MCF 10A (cell line): ENCODE results near the gene GIT1. TPM values are rescaled to one million over a fixed set of nuclear protein-coding genes. Genes with fewer than 3 reads are reported as not detected.
A peak's percentile ranks its signal among the peaks of the same experiment; 100 is the strongest.

ENCODE experiments used
- BruUV-seq: library from RNA; stranded (reverse); fragments of 400-500 nt; replicated peaks from 2 replicates; lab custom pipeline; 2021; lab: Mats Ljungman, UMichigan
- CTCF ChIA-PET: fragments of 300-600 bp; sonication (Branson Sonifier 250); formaldehyde crosslinking; extraction: SDS; loops from one replicate; lab custom pipeline; 2021; ENCODE audit warnings: antibody characterized with exemption, inconsistent platforms; lab: Yijun Ruan, JAX
- POLR2A ChIA-PET: fragments of 300-600, 350-650 bp; sonication (Branson Sonifier 250); formaldehyde crosslinking; extraction: SDS; loops from one replicate; lab custom pipeline; 2020; ENCODE audit warnings: antibody characterized with exemption, inconsistent platforms; lab: Yijun Ruan, JAX
- DNase-seq: peaks from one replicate; pipeline ENCODE4 v3.0.0-alpha.2; 2018; ENCODE audit not compliant: unreplicated experiment
- H3K27ac Mint-ChIP-seq: one replicate; pipeline ENCODE4 v1.8.0; 2022; ENCODE audit warnings: mild to moderate bottlenecking, low read depth, mixed read lengths; ENCODE audit not compliant: unreplicated experiment
- H3K27me3 Mint-ChIP-seq: one replicate; pipeline ENCODE4 v1.8.0; 2022; ENCODE audit warnings: mixed read lengths; ENCODE audit not compliant: insufficient read depth, unreplicated experiment
- H3K36me3 Mint-ChIP-seq: one replicate; pipeline ENCODE4 v1.8.0; 2022; ENCODE audit warnings: mild to moderate bottlenecking, moderate library complexity, mixed read lengths; ENCODE audit not compliant: insufficient read depth, unreplicated experiment
- H3K4me1 Mint-ChIP-seq: one replicate; pipeline ENCODE4 v1.8.0; 2022; ENCODE audit warnings: mixed read lengths; ENCODE audit not compliant: insufficient read depth, unreplicated experiment
- H3K4me3 Mint-ChIP-seq: one replicate; pipeline ENCODE4 v1.8.0; 2022; ENCODE audit warnings: mild to moderate bottlenecking, moderate library complexity, mixed read lengths; ENCODE audit not compliant: unreplicated experiment
- H3K9me3 Mint-ChIP-seq: one replicate; pipeline ENCODE4 v1.8.0; 2022; ENCODE audit warnings: mixed read lengths; ENCODE audit not compliant: unreplicated experiment
- intact Hi-C: fragments of 100-400 bp; cut with micrococcal nuclease; formaldehyde crosslinking; loops from 2 replicates; pipeline ENCODE4 v1.14.1; 2022
- total RNA-seq: library from RNA; stranded (reverse); gene quantifications from 2 replicates; pipeline ENCODE4 v1.2.3, GENCODE V29; 2022
- TF ChIP-seq, protein P1 (sequence below): fragments of 200-600 bp; IDR thresholded peaks from one replicate; pipeline ENCODE4 v1.8.0; 2022; ENCODE audit warnings: antibody characterized with exemption, mild to moderate bottlenecking; ENCODE audit not compliant: unreplicated experiment

Gene GIT1
- total RNA-seq, 1 experiment from 2014 or later = 49.0 TPM

DNA sequence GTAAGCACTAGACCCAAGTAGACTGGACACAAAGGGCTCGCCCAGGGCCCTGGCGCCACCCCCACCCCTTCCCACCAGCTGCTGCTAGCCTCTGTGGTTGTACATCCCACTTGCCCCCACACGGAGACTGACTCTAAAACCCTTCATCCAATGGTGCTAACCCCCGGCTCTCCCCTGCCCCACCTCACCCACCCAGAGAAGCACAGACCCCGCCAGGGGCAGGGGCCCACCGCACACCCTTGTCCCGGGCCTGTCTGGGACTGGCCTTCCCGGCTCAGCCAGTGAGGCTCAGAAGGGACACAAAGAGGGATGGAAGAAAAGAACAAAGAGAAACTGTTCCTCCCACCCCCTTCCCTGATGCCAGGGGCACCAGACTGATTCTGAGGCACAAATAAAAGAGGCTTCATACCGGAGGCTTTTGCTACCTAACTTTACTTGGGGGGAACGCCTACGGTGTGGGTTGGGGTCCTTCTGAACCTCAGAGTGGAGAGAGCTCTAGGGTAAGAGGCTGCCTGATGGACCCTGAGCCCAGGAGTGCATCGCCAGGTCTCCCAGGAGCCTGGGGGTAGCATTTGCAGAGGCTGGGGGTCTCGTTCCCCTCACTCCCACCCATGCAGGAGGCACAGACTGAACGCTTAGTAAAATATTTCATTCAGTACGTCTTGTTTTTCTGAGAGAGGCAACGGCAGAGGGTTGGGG, 25.1 kb upstream of the GIT1 start:
- ChIA-PET CTCF (interaction anchor here (0.6 to 0.8 kb wide), 2 partner anchors 34 to 127 kb away, joined by 3 to 5 read pairs; no protein-coding TSS in a partner anchor), POLR2A (interaction anchor here (0.5 kb wide), 1 partner anchor 167 kb away, joined by 3 read pairs; no protein-coding TSS in a partner anchor)
- Mint-ChIP-seq H3K27me3 (no peaks in the 10 kb centered on the region), H3K4me3 (no peak overlapping the region), H3K9me3 (no peaks in the 10 kb centered on the region), H3K27ac (no peak overlapping the region), H3K4me1 (peaks cover 3% of the 10 kb centered on the region), H3K36me3 (no peaks in the 10 kb centered on the region)
- TSS peak; percentile 21 for BruUV-seq
- no peak for DNase-seq
- TF ChIP-seq, protein P1, sequence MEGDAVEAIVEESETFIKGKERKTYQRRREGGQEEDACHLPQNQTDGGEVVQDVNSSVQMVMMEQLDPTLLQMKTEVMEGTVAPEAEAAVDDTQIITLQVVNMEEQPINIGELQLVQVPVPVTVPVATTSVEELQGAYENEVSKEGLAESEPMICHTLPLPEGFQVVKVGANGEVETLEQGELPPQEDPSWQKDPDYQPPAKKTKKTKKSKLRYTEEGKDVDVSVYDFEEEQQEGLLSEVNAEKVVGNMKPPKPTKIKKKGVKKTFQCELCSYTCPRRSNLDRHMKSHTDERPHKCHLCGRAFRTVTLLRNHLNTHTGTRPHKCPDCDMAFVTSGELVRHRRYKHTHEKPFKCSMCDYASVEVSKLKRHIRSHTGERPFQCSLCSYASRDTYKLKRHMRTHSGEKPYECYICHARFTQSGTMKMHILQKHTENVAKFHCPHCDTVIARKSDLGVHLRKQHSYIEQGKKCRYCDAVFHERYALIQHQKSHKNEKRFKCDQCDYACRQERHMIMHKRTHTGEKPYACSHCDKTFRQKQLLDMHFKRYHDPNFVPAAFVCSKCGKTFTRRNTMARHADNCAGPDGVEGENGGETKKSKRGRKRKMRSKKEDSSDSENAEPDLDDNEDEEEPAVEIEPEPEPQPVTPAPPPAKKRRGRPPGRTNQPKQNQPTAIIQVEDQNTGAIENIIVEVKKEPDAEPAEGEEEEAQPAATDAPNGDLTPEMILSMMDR = no peak
- intact Hi-C loops = no loop called here

DNA sequence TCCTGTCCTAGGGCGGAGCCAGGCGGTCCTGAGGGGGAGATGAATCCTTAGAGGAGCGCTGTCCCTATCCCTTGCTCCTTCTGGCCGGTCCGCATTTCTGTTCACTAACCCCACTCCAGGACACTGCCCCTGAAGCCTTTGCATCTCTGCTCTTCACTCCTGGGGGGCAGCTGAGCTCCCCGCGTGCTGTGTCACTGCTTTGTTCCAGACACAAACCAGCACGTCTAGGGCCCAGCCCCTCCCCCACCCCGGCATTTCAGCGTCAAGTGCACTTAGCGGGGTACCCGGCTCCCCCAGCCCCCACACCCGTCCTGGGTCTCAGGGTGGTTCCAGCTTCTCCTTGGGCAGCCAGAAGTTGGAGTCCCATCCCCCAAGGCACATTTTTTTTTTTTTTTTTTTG, 24.4 kb upstream of the GIT1 start:
- DNase-seq = no peak
- no TSS peak for BruUV-seq
- Mint-ChIP-seq H3K36me3 (no peaks in the 10 kb centered on the region), H3K4me3 (no peak overlapping the region), H3K27me3 (no peaks in the 10 kb centered on the region), H3K27ac (no peak overlapping the region), H3K9me3 (no peaks in the 10 kb centered on the region), H3K4me1 (no peaks in the 10 kb centered on the region)
- TF ChIP-seq, protein P1 = no peak
- POLR2A ChIA-PET = no interaction called here
- CTCF ChIA-PET = interaction anchor here (0.6 to 1.0 kb wide), 2 partner anchors 22 to 127 kb away, joined by 3 to 4 read pairs; no protein-coding TSS in a partner anchor
- intact Hi-C loops = no loop called here

DNA sequence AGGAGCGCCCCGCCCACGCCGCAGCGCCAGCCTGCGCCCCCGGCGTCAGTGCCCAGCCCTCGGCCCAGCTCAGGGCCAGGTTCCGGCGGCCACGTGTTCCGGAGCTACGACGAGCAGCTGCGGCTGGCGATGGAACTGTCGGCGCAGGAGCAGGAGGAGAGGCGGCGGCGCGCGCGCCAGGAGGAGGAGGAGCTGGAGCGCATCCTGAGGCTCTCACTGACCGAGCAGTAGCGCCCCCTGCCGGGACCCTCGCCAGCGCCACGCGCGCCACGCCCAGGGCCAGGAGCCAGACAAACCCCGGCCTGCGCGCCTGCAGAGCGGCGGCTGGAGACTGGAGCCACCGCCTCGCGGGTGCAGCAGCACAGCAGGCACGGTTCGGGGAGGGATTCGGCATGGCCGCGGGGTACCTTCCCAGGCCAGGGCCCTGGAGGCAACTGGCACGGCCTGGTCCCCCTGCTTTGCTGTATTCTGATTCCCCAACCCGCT, 23.9 kb upstream of the GIT1 start:
- ChIA-PET POLR2A (no interaction called here), CTCF (interaction anchor here (1.0 kb wide), 1 partner anchor 22 kb away, joined by 4 read pairs; no protein-coding TSS in a partner anchor)
- Mint-ChIP-seq H3K4me1 (no peaks in the 10 kb centered on the region), H3K4me3 (no peak overlapping the region), H3K9me3 (no peaks in the 10 kb centered on the region), H3K27ac (no peak overlapping the region), H3K27me3 (no peaks in the 10 kb centered on the region), H3K36me3 (no peaks in the 10 kb centered on the region)
- no TSS peak for BruUV-seq
- intact Hi-C loops = no loop called here
- no peak for DNase-seq
- TF ChIP-seq, protein P1 = no peak

DNA sequence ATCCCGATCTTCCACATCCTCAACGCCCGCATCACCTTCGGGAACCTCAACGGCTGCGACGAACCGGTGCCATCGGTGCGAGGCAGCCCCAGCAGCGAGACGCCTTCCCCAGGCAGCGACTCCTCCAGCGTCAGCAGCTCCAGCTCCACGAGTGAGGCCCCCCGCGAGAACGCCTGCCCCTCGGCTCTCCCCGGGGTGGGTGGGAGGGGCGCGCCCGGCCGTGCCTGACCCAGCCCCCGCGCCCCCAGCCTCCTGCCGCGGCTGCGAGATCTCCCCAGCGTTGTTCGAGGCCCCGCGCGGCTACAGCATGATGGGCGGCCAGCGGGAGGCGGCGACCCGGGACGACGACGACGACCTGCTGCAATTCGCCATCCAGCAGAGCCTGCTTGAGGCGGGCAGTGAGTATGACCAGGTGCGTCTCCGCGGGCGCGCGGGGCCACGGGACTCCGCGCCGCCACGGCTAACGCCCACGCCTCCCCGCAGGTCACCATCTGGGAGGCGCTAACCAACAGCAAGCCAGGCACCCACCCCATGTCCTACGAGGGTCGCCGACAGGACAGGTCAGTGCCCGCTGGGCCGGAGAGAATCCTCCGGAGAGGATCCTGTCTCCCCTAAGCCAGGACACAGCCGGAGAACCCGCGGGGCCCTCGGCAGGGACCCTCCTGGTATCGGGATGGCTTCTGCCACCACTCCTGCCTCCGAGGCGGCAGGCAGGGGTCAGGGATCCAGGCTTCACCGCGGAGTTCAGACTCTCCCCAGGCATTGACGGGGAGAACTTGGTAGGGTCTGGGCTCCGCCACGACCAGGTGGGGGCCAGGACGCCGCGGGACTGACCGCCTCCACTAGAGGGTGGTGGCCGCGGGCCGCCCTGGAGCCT, 23.2 kb upstream of the GIT1 start:
- POLR2A ChIA-PET = no interaction called here
- Mint-ChIP-seq H3K27me3 (no peaks in the 10 kb centered on the region), H3K27ac (no peak overlapping the region), H3K36me3 (no peaks in the 10 kb centered on the region), H3K4me1 (no peaks in the 10 kb centered on the region), H3K9me3 (no peaks in the 10 kb centered on the region), H3K4me3 (no peak overlapping the region)
- no peak for DNase-seq
- BruUV-seq = no TSS peak
- TF ChIP-seq, protein P1 = no peak
- intact Hi-C loops = no loop called here
- CTCF ChIA-PET = interaction anchor here (1.0 kb wide), 1 partner anchor 21 kb away, joined by 4 read pairs; no protein-coding TSS in a partner anchor
